ENCODE data around the gene MYO1G. TPM values are rescaled to one million over a fixed set of nuclear protein-coding genes. Genes with fewer than 3 reads are reported as not detected.

The MYO1G gene
- total RNA-seq, 1 experiment from 2014 or later, result 0.46 TPM

- no peak for TF ChIP-seq ATF2 (CRISPR knock-in tag; IDR thresholded peaks at IDR 0.05; ENCODE audit: borderline replicate concordance, low read depth)
- TF ChIP-seq ZNF396 (CRISPR knock-in tag; IDR thresholded peaks at IDR 0.05; ENCODE audit: borderline replicate concordance), result no peak
- no peak for TF ChIP-seq CTCF (IDR thresholded peaks at IDR 0.05)
- TF ChIP-seq RORB (CRISPR knock-in tag; IDR thresholded peaks at IDR 0.05), result no peak
- TF ChIP-seq ZBTB21 (CRISPR knock-in tag; IDR thresholded peaks at IDR 0.05; ENCODE audit: borderline replicate concordance), result no peak
Observed at GRCh38 chr7:44998153-44998871, 19.5 kb upstream of the MYO1G start (continued).

GRCh38 chr7:44995555-44996493 is 17.0 kb upstream of the MYO1G start:
- DNase-seq (ENCODE audit: low spot score) (no peak), ATAC-seq (no peak)
- Mint-ChIP-seq H3K9me3 (peaks cover 5% of the 10 kb centered on the region), H3K27ac (no peak overlapping the region), H3K27me3 (ENCODE audit: low read depth) (no peaks in the 10 kb centered on the region), H3K4me3 (no peak overlapping the region), H3K4me1 (peaks cover 4% of the 10 kb centered on the region), H3K36me3 (peaks cover 11% of the 10 kb centered on the region)
- CTCF ChIA-PET, result no interaction called here
- TF ChIP-seq MAX (CRISPR knock-in tag; IDR thresholded peaks at IDR 0.05) (no peak), ZNF532 (CRISPR knock-in tag; IDR thresholded peaks at IDR 0.05; ENCODE audit: borderline replicate concordance) (no peak), CREB1 (CRISPR knock-in tag; IDR thresholded peaks at IDR 0.05) (no peak), RORB (CRISPR knock-in tag; IDR thresholded peaks at IDR 0.05) (no peak), AR (CRISPR knock-in tag; IDR thresholded peaks at IDR 0.05) (no peak), KAT7 (CRISPR knock-in tag; IDR thresholded peaks at IDR 0.05; ENCODE audit: borderline replicate concordance) (no peak), ZNF396 (CRISPR knock-in tag; IDR thresholded peaks at IDR 0.05; ENCODE audit: borderline replicate concordance) (no peak), IRF1 (CRISPR knock-in tag; IDR thresholded peaks at IDR 0.05) (no peak), ATF1 (CRISPR knock-in tag; IDR thresholded peaks at IDR 0.05) (no peak), ZNF512 (CRISPR knock-in tag; IDR thresholded peaks at IDR 0.05; ENCODE audit: borderline replicate concordance) (no peak)
- POLR2A ChIA-PET, result no interaction called here
